H1 (cell line): ENCODE measurements around the gene ANO6. TPM values are rescaled to one million over a fixed set of nuclear protein-coding genes. Genes with fewer than 3 reads are reported as not detected.

Experiments
- CHD7 ChIP-seq: fragments of 300-600 bp; sonication (generic); IDR thresholded peaks from 2 replicates; pipeline ENCODE4 v1.7.1; 2012; ENCODE audit warnings: low read length, moderate library complexity, mild to moderate bottlenecking, inconsistent platforms; ENCODE audit not compliant: insufficient replicate concordance
- FOSL1 ChIP-seq: IDR thresholded peaks from 2 replicates; pipeline ENCODE4 v1.6.1; 2011; ENCODE audit warnings: mild to moderate bottlenecking, low read depth, low read length, moderate library complexity; ENCODE audit not compliant: insufficient read depth
- GABPA ChIP-seq: IDR thresholded peaks from 2 replicates; pipeline ENCODE4 v1.6.1; 2011; ENCODE audit warnings: mild to moderate bottlenecking, low read length, moderate library complexity, borderline replicate concordance; ENCODE audit not compliant: insufficient read depth
- NANOG ChIP-seq: IDR thresholded peaks from 2 replicates; pipeline ENCODE4 v1.6.1; 2011; ENCODE audit warnings: low read length, low read depth, mild to moderate bottlenecking, inconsistent platforms; ENCODE audit not compliant: insufficient read depth, poor library complexity, severe bottlenecking
- NRF1 ChIP-seq: IDR thresholded peaks from 2 replicates; pipeline ENCODE4 v1.6.1; 2011; ENCODE audit warnings: mild to moderate bottlenecking, low read depth, low read length, improper control_type of control experiment
- RAD21 ChIP-seq, 2 experiments: IDR thresholded peaks in 1 of 2; conservative IDR thresholded peaks in 1 of 2; 2 replicates each; pipeline ENCODE4 v1.6.1; 2011; ENCODE audit warnings: low read depth in 2 of 2, low read length in 2 of 2, improper control_type of control experiment in 1 of 2, inconsistent platforms in 1 of 2, mild to moderate bottlenecking in 1 of 2, moderate library complexity in 1 of 2
- SUZ12 ChIP-seq: fragments of 200-600 bp; sonication (generic); IDR thresholded peaks from 2 replicates; pipeline ENCODE4 v1.6.1; 2012; ENCODE audit warnings: mild to moderate bottlenecking, inconsistent platforms, low read length, moderate library complexity, mixed read lengths
- TAF1 ChIP-seq: IDR thresholded peaks from 2 replicates; pipeline ENCODE4 v1.6.1; 2011; ENCODE audit warnings: mild to moderate bottlenecking, low read depth, low read length
- TEAD4 ChIP-seq: IDR thresholded peaks from 2 replicates; pipeline ENCODE4 v1.6.1; 2012; ENCODE audit warnings: low read depth, low read length, inconsistent platforms, mixed read lengths
- polyA plus RNA-seq, 7 experiments: library from polyadenylated mRNA; depleted of rRNA in 3 of 7; stranded (reverse) in 5 of 7; unstranded in 2 of 7; fragments of >200 nt in 5 of 7; fragments of 200-250 nt in 2 of 7; gene quantifications; 1 replicate in 5 of 7; 2 replicates in 1 of 7; 4 replicates in 1 of 7; pipeline versions ENCODE4 v1.2.1 to v1.2.3, GENCODE V29; 2011 to 2013; ENCODE audit warnings: missing spikeins in 2 of 7, mixed read lengths in 2 of 7
- total RNA-seq: library from RNA; stranded (reverse); fragmentation: NEBNext Ultra II Directional; extraction: Animal tissue kit (Norgen Biotek cat#: 25700); gene quantifications from 2 replicates; pipeline ENCODE4 v1.2.1, GENCODE V29; 2021
- TF ChIP-seq, protein P1 (sequence below): IDR thresholded peaks from 2 replicates; pipeline ENCODE4 v1.6.1; 2011; ENCODE audit warnings: low read depth, mild to moderate bottlenecking, low read length; ENCODE audit not compliant: insufficient read depth

Gene ANO6
- total and polyA plus RNA-seq, 2 of the 8 experiments (the other 6 are each of a cell fraction or from before 2014, with no cell fraction given): 15.1 to 39.7 TPM

DNA sequence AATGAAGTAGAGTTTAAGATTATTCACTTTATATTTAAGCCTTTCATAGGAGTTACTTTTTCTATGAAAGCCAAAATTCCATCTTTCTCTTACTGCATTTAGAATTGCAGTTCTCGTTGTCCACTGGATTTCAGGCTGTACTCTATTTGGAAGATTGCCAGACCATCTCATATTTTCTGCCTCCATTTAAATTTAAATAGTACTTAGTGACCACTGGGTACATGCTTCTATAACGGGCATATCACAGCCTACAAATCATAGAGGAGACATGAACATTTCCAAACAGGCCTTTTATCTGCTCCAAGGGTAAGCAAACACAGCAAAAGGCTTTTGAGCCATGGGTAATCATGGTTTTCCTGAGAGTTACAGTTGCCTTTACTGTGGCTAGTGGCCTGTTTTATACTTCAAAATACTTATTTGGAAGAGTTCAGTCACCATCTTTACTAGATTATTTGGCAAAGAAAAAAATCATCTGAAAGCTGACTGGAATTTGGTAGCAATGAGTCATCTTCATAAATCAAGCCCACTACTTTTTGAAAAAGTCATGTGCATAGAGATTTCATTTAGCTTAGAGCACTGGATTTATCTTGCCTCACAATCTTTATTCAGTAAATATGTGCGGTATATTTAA is 15.7 kb downstream of the ANO6 start (continued):
- TF ChIP-seq RAD21 (IDR thresholded peaks at IDR 0.05 in 1 of 2, conservative IDR thresholded peaks at IDR 0.05 in 1 of 2; ENCODE audit: low read depth in 2 of 2, low read length in 2 of 2) (no peak), GABPA (no peak), NANOG (no peak), TEAD4 (no peak), NRF1 (no peak), TAF1 (no peak), SUZ12 (no peak), CHD7 (no peak), FOSL1 (no peak)
- TF ChIP-seq, protein P1, sequence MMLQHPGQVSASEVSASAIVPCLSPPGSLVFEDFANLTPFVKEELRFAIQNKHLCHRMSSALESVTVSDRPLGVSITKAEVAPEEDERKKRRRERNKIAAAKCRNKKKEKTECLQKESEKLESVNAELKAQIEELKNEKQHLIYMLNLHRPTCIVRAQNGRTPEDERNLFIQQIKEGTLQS: no peak
